ENCODE measurements around the gene PCDH15. TPM values are rescaled to one million over a fixed set of nuclear protein-coding genes. Genes with fewer than 3 reads are reported as not detected.

Gene PCDH15
- total and polyA plus RNA-seq, 9 of the 15 experiments (the other 6 are each of a cell fraction or from before 2014, with no cell fraction given): not detected

GRCh38 chr10:54396031-54396430 is 405.0 kb downstream of the PCDH15 start:
- no peaks in the 10 kb centered on the region for H3K4me1 ChIP-seq (replicated peaks in 1 of 2; ENCODE audit: control insufficient read depth in 2 of 2, insufficient read depth in 2 of 2, low read length in 2 of 2)
- ATAC-seq (no peak), DNase-seq (ENCODE audit: extremely low read depth in 1 of 4, low spot score in 3 of 4) (no peak), FAIRE-seq (no peak)
- WGBS (ENCODE audit: insufficient coverage, low coverage, missing lambda C conversion rate): 0% methylated on average over 6 of the region's 6 CpGs
- no peaks in the 10 kb centered on the region for H3K36me3 ChIP-seq (ENCODE audit: control insufficient read depth, insufficient read depth, low read length)
- no peak overlapping the region for H3K4me2 ChIP-seq (ENCODE audit: insufficient read depth, low read length)
- BruUV-seq (replicated peaks): no TSS peak
- H3K4me3 ChIP-seq: no peak overlapping the region
- in situ Hi-C loops (cut with MboI): no loop called here
- H3K79me2 ChIP-seq (ENCODE audit: control insufficient read depth, insufficient read depth, low read length): no peaks in the 10 kb centered on the region
- H3K9me3 ChIP-seq (replicated peaks; ENCODE audit: control insufficient read depth, insufficient read depth, low read depth, low read length): no peaks in the 10 kb centered on the region
- intact Hi-C loops (cut with micrococcal nuclease): no loop called here
- H3K9me1 ChIP-seq (ENCODE audit: control insufficient read depth, insufficient read depth, low read length): no peaks in the 10 kb centered on the region
- no peaks in the 10 kb centered on the region for H4K20me1 ChIP-seq (replicated peaks; ENCODE audit: control insufficient read depth, insufficient read depth, low read length)
- H3K9ac ChIP-seq (ENCODE audit: insufficient read depth in 1 of 2, low read depth in 2 of 2, low read length in 2 of 2): no peak overlapping the region
- H2AFZ ChIP-seq (ENCODE audit: low read depth, low read length): no peak overlapping the region
- POLR2A ChIA-PET: no interaction called here
- CTCF ChIA-PET (ENCODE audit: low intra/inter-chr PET ratio): no interaction called here
- no peak overlapping the region for H3K27ac ChIP-seq (ENCODE audit: extremely low read depth, low read depth, low read length)
- no peaks in the 10 kb centered on the region for H3K27me3 ChIP-seq (ENCODE audit: control insufficient read depth in 2 of 2, insufficient read depth in 2 of 2, low read length in 2 of 2)
- TF ChIP-seq BRF2 (IDR thresholded peaks at IDR 0.05; ENCODE audit: borderline replicate concordance, insufficient read depth, insufficient read length) (no peak), ZNF408 (CRISPR knock-in tag; IDR thresholded peaks at IDR 0.05; ENCODE audit: low read depth) (no peak), ZNF830 (CRISPR knock-in tag; IDR thresholded peaks at IDR 0.05) (no peak), ESRRA (IDR thresholded peaks at IDR 0.05; ENCODE audit: borderline replicate concordance, low read depth) (no peak), CEBPZ (IDR thresholded peaks at IDR 0.05; ENCODE audit: borderline replicate concordance, low read depth, low read length) (no peak), ZNF696 (CRISPR knock-in tag; conservative IDR thresholded peaks at IDR 0.05) (no peak), NUFIP1 (IDR thresholded peaks at IDR 0.05; ENCODE audit: partially characterized antibody) (no peak), MTA1 (IDR thresholded peaks at IDR 0.05; ENCODE audit: borderline replicate concordance) (no peak), AFF1 (IDR thresholded peaks at IDR 0.05; ENCODE audit: low read depth in 1 of 2, partially characterized antibody in 2 of 2) (no peak), HIVEP1 (CRISPR knock-in tag; IDR thresholded peaks at IDR 0.05) (no peak), ZSCAN29 (IDR thresholded peaks at IDR 0.05) (no peak)
- TF ChIP-seq, protein P1, sequence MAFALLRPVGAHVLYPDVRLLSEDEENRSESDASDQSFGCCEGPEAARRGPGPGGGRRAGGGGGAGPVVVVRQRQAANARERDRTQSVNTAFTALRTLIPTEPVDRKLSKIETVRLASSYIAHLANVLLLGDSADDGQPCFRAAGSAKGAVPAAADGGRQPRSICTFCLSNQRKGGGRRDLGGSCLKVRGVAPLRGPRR (CRISPR knock-in tag; IDR thresholded peaks at IDR 0.05): no peak
- TF ChIP-seq, protein P2, sequence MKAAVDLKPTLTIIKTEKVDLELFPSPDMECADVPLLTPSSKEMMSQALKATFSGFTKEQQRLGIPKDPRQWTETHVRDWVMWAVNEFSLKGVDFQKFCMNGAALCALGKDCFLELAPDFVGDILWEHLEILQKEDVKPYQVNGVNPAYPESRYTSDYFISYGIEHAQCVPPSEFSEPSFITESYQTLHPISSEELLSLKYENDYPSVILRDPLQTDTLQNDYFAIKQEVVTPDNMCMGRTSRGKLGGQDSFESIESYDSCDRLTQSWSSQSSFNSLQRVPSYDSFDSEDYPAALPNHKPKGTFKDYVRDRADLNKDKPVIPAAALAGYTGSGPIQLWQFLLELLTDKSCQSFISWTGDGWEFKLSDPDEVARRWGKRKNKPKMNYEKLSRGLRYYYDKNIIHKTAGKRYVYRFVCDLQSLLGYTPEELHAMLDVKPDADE (conservative IDR thresholded peaks at IDR 0.05; ENCODE audit: control insufficient read depth, low read depth, low read length): no peak

Measured in K562 (cell line).